ENCODE results near the gene PITPNC1.

- TF ChIP-seq CTCF (IDR thresholded peaks at IDR 0.05) (no peak), POLR2A (IDR thresholded peaks at IDR 0.05) (no peak)
These were observed 201.0 kb downstream of the PITPNC1 start for GRCh38 chr17:67578142-67578457.

All from uterus (tissue), 2 donors.